H1 (cell line): ENCODE results near the gene ARHGEF16. TPM values are rescaled to one million over a fixed set of nuclear protein-coding genes. Genes with fewer than 3 reads are reported as not detected.

Source experiments
- RFX5 ChIP-seq: IDR thresholded peaks from 2 replicates; pipeline ENCODE4 v1.6.1; 2011; ENCODE audit warnings: low read depth, low read length, improper control_type of control experiment, borderline replicate concordance
- SIRT6 ChIP-seq: IDR thresholded peaks from one replicate; pipeline ENCODE4 v1.7.1; 2012; ENCODE audit warnings: low read length, inconsistent platforms
- SP1 ChIP-seq: IDR thresholded peaks from 2 replicates; pipeline ENCODE4 v1.6.1; 2011; ENCODE audit warnings: low read depth, low read length
- polyA plus RNA-seq, 7 experiments: library from polyadenylated mRNA; depleted of rRNA in 3 of 7; stranded (reverse) in 5 of 7; unstranded in 2 of 7; fragments of >200 nt in 5 of 7; fragments of 200-250 nt in 2 of 7; gene quantifications; 1 replicate in 5 of 7; 2 replicates in 1 of 7; 4 replicates in 1 of 7; pipeline versions ENCODE4 v1.2.1 to v1.2.3, GENCODE V29; 2011 to 2013; ENCODE audit warnings: missing spikeins in 2 of 7, mixed read lengths in 2 of 7
- total RNA-seq: library from RNA; stranded (reverse); fragmentation: NEBNext Ultra II Directional; extraction: Animal tissue kit (Norgen Biotek cat#: 25700); gene quantifications from 2 replicates; pipeline ENCODE4 v1.2.1, GENCODE V29; 2021

Gene ARHGEF16
- total and polyA plus RNA-seq, 2 of the 8 experiments (the other 6 are each of a cell fraction or from before 2014, with no cell fraction given), result 18.3 to 20.7 TPM

GRCh38 chr1:3508757-3509415 lies 54.4 kb downstream of the ARHGEF16 start (continued):
- TF ChIP-seq SP1 (no peak), RFX5 (no peak), SIRT6 (no peak)
